GM19328 (cell line): ENCODE data around the gene DNAAF8.

Source experiments
- ATAC-seq: cut with Tn5 transposase; IDR thresholded peaks from one replicate; pipeline ENCODE4 v1.9.1; 2021; ENCODE audit warnings: mild to moderate bottlenecking, moderate library complexity; ENCODE audit not compliant: unreplicated experiment

Gene DNAAF8

DNA sequence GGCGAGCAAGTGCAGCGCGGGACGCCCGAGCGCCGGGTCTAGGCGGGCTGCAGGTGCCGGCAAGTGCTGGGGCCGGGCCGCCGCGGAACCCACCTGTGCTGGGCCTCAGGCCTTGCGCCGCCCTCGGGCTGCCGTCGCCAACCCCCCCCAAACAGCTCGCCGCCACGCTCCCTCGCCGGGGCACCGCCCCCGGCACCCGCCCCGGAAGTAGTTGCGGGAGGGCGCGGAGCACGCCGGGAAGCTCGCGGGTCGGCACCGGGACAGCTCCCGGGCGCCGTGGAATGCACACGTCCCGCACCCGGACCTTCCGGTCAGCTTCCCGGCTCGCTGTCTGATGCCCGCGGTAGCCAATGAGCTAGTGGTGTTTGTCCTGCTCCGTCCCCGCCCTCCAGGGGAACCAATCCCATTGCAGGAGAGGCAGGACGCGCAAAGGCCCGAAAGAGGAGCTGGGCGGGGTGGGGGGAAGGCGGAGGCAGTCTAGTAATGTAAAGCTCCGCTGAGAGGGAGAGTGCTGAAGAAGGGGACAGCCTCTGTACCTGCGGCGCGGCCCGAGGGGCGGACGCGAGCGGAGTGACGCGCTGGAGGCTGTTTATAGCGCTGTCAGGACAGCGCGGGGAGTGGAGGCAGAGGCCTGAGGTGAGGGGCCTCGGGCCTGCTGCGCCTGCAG, at the start of gene DNAAF8, which contains the start of gene ANKS3:
DNAAF8 (plus strand) TSS at position 475 of the 667 bp plus-strand sequence. CDS start 1,978 bp downstream, outside the sequence.
ANKS3 (minus strand) TSS at position 209 of the 667 bp plus-strand sequence. CDS start 4,122 bp downstream, outside the sequence.
- ATAC-seq, result peak; percentile 83

DNA sequence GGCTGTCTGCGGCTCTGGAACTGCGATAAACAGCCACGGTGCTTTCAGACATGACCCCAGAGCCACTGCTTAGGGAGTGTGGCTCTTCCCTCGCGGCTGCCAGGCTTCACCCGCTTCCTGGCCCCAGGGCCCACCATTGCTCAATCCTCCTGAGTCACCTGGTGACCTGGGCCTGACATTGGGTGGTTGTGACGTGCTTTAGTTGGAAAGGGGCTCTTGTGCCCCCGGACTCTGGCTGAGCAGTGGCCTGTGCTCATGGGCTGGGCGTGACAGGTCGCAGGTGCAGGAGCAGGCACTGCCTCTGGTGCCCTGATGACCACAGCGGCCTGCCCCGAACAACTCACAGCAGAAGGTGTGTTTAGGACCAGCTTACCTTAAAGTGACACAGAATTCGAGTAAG, 49.6 kb upstream of the DNAAF8 start:
- ATAC-seq, result no peak

DNA sequence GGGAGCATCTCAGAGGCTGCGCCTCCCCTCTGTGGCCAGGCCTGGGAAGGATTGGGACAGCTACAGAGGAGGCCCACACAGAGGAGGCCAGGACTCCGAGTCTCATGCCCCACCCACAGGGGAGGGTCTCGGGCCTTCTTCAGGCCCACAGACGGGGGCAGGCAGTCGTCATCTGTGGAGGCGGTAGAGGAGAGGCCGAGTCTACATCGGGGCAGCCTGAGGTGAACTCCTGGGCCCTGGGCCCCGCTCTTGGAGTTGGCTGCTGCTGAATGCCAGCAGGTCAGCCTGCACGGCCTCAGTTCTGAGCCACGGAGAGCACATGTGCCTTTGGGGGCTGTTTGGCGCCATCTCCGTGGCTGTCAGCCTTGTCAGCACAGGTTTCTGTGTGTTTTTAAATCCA, 49.0 kb upstream of the DNAAF8 start:
- no peak for ATAC-seq

DNA sequence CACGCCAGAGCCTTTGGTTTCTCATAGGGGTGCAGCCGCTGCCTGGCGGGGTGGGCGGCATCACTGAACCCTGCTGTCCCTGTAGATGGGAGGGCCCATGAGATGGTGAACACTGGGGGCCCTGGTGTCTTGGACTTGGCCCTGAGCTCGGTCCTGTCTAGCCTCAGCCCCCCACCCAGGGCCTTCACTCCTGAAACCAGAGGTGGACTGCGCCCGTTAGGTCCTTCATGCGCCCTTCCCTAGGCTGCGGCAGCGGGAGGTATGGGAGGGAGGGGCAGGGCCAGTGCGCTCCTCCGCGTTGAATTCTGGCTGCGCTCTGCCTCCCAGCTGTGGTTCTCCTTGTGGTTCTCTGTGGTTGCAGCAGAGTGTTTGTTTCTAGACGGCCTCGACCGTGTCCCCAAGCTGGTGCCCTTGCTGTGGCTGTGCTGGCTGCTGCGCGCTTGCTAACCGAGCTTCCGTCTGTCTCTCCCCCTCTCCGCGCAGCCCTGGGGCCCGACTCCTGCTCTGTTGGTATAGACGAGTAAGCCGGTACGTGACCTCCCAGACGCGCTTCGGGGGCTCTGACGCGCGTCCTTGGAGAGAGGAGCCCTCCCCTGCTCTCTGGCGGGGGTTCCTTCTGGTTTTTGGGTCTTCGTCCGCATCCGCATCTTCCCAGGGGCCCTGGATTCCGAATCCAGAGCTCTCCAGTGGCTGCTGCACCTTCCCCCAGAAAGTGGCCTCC, 48.4 kb upstream of the DNAAF8 start:
- no peak for ATAC-seq

DNA sequence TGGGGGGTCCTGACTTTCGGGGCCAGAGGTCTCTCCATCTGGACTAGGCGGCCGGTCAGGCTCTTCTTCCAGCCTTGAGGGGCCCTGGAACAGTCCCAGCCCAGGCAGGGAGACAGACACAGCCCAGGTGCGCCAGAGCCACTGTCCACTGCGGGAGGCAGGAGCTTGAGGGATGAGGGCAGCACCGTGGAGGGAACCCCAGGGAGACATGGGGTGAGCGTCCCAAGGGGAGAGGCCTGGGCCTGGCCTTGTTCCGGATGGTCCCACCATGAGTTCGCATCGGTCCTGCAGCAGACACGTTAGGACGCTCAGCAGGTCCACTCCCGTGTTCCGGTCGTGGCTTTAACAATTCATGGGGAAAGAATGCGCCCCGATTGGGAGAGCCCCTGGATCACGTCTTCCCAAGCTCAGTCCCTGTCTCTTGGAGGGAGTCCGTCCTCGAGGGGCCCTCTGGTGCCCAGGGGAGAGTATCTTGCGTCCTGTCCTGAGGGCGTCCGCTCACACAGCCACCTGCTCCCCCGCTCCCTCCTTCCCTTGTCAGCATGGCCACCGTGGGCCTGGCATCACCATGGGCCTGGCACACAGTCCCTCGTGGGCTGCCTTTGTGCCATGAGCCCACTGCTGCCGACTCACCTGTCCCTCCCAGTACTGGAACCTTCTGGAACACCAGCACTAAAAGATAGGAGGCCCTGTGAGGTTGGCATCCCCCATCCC, 47.7 kb upstream of the DNAAF8 start:
- ATAC-seq, result no peak

DNA sequence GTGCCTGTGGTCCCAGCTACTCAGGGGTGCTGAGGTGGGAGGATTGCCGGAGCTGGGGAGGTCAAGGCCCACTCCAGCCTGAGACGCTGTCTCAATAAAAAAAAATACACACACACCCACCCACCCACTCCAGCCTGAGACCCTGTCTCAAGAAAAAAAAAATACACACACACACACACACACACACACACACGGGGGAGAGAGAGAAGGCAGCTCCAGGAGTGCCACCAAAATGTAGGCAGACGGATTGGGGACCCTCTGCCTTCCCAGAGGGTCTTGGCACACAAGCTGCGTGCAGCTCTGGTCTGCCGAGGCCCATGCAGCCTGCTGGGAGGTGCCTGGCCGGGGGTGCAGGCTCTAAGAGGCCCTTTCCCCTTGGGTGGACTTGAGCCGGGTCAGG, 46.9 kb upstream of the DNAAF8 start:
- no peak for ATAC-seq

DNA sequence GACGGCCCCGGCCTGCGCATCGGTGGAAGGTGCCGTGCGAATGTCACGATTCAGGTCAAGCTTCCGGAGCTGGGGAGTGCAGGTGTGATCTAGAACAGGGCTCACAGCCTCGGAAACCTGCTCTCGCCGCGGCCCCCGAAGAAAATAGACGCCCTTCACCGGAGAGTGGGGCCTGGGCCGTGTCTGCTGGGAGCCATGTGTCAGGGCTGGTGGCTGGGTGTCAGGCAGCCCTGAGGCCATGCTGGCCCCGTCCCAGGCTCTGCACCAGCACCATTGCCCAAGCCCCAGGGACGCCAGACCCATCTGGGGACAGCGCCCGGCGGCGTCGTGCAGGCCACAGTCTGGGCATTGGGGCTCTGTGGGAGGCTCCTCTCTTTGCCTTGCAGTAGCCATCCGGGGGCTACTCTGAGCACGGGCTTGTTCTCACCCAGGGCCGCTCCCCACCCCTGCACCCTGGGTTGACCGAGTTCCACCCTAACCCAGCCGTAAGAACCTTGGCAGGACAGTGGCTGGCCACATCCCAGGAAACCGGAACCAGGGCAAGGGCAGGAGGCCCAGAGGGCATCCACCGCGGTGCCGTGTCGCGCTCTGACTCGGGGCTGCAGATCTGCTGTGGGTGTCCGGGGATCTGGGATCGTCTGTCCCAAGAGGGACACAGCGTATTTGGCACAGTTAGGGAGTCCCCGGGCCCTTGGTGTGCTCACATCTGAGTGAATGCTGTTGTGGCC, 46.2 kb upstream of the DNAAF8 start:
- no peak for ATAC-seq

DNA sequence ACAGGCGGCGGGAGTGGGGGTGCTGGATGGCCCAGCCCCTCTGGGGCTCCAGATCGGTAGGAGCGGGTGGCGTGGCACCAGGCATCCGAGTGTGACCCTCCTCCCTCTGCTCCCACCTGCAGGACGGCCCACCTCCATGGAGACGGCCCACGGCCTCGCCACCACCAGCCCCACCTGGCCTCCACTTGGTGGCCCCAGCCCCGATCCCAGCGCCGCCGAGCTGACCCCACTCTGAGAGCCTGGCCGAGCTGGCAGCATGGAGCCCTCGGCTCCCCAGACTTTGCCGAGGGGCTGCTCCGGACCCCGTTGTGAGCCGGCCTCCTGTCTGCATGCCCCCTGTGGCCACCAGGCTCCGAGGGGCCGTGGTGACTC, 45.7 kb upstream of the DNAAF8 start:
- ATAC-seq, result no peak

DNA sequence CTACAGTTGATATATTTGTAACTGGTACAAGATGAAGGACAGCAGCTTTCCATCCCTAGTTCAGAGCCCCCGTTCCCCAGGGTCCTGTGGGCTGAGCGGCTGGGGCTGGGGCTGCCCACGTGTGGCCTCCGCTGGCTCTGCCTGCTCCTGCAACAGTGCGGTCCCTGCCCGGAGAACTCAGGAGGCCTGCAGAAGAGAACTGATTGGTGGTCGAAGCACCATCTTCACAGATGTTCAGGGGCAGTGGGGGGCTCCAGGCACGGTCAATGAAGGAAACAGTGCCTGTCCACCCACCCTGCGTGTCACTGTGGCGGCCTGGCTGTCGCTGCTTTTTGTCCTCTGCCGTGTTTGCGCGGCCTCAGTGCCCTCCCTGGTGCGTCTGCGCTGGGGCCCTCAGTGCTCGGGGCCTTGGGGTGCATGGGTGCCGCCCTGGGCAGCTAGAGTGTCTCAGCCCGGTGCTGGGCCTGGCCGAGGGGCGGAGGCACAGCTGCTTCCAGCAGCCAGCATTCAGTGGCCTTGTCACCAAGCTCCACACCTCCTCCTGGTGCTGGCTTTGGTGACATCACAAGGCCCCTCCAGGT, 45.2 kb upstream of the DNAAF8 start:
- ATAC-seq, result no peak

DNA sequence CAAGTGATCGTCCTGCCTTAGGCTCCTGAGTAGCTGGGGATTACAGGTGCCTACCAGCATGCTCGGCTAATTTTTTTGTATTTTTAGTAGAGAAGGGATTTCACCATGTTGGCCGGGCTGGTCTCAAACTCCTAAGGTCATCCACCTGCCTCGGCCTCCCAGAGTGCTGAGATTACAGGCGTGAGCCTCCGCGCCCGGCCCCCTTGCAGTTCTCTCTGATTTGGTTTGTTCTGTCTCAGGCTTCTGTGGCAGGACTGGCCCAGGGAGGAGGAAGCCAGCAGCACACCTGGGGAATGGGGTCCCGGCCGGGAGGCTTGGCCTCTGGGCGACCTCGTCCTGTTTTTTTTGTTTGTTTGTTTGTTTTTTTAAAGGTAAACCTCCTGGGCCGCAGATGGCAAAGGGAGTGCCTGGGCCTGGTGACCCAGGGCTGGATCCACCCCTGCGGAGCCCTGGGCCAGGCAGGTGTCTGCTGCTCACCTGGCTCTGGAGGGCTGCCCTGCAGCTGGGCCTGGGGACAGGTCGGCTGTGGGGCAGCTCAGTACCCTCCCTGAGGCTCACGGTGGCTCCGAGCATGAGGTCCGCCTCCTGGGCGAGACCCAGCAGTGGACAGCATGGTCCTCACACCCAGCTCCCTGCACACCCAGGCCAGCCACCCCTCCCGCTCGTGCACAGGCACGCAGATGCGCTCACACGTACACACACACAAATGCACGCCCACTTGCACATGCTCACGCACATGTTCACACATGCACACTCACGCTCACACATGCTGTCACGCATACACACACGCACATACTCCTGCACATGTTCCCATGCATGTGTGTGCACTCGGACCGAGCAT, 44.3 kb upstream of the DNAAF8 start:
- ATAC-seq, result no peak

DNA sequence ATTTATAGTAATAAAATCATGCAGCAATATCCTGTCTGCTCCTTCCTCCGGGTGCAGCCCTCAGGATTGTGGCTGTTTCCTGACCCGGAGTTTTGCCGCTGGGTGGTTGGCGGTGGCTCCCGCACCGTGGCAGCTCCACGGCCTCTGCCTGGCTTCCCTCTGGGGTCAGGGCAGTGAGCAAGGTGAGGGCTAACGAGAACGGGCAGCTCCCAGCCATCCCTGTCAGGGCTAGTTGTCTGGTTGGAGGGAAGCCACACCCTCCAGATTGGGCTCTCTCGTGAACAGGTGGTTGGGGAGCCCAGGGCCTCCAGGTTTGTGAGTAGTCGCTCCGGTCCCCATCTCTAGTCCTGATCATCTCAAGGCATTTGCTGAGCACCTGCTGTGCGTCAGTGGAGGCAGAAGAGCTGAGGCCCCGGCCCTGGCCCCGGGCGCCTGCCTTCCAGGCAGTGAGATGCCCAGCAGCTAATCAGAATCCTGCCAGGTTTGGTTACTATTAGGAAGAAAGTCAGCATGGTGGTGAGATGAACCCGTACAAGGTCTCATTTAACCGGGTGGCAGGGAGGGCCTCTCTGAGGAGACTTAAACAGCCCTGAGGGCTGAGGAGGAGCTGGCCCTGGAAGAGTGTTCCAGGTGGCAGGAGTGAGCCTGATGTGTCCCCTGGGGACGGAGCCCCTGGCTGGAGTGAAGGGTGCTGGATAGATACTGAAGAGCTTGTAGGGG, 43.2 kb upstream of the DNAAF8 start:
- ATAC-seq, result no peak

DNA sequence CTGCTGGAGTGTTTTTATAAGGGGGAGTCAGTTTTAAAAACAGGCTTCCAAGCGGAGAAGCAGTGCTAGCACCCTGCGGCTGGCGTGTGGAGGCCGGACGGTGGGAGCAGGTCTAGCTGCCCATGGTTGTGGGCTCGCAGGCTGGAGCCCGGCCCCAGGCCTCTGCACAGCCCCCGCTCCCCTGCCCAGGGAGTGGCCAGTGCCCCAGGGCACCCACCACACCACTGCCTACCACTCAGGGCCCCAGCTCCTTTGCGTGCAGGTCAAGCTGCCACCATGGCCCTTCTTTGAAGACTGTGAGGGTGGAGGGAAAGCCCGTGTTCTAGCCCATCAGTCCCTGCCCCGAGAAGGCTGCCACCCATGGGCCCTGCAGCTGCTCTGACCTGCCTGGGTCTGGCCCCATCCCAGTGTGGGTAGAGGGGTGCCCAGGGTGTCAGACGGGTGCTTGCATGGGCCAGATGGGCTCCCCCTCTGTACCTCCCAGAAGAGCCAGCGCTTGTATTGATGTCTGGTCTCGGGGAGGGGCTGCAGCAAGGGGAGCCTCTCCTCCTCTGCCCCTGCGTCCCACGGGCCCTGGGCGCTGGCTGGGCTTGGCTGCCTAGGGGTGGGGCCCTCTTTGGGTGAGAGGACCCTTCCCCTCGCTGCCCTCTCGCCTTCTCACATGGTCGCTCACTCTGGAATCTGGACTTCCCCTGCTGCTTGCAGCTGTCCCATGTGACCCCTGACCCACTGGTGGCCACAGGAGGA, 42.5 kb upstream of the DNAAF8 start:
- no peak for ATAC-seq

DNA sequence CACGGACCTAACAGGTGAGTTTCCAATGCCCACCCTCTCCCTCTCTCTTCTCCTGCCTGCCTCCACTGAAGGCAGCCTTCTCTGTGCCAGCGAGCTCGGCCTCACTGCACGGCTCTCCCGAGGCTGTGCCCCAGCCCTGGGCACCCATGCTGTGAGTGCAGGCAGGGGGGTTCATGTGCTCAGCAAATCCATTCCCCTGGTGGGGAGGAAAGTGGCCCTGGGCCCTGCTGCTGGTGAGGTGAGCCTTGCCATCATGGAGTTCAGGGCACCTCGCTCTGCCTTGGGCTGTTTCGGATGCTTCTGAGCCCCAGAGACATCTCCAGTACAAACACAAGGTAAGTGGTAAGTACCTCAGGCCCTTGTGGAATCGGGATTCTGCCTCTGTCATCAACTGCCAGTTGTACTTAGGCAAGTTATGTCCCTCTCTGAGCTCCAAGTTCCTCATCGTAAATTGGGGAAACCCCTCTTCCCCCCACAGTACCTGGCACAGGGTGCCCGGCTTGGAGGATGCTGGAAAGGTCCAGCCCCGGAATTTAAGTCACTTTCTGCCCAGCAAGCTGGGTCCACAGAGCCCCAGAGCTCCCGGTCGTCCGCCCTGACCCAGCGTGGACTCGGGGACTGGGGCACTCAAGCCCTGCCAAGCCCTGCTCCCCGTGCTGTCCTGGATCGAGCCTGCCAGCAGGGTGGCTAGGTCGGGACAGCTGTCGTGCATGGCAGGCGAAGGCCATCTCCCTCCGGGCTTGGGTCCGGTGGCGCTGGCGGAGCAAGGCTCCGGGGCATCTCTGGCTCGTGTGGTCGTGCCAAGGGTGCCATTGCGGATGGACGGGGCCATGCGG, 41.7 kb upstream of the DNAAF8 start:
- ATAC-seq, result no peak

DNA sequence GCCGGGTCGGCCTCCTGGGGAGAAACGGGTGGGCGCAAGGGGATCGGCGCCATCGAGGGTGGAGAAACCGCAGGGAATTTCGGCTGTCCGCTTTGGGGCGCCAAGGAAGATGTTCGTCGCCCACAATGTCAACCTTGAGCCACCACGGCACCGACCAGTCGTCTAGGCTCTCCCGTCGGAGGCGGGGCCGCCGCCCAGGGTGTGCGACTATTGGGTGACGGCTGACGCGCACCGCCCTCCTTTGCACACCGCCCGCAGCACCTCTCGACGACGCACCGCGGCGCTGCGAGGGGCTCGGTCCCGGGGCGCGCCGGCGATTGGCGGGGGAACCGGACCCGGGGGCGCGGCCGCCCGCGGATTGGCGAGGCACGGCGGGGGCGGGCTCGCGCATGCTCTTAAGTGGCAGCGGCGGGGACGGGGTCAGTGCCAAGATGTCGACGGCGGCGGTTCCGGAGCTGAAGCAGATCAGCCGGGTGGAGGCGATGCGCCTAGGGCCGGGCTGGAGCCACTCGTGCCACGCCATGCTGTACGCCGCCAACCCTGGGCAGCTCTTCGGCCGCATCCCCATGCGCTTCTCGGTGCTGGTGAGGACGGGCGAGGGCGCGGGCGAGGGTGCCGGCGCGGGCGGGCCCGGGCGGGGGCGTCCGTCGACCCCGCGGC, 40.9 kb upstream of the DNAAF8 start, which contains the start of gene NUDT16L1:
NUDT16L1 (plus strand) TSS at position 267 of the 660 bp plus-strand sequence; CDS start at position 432, 165 bp downstream.
- peak; percentile 95 for ATAC-seq

DNA sequence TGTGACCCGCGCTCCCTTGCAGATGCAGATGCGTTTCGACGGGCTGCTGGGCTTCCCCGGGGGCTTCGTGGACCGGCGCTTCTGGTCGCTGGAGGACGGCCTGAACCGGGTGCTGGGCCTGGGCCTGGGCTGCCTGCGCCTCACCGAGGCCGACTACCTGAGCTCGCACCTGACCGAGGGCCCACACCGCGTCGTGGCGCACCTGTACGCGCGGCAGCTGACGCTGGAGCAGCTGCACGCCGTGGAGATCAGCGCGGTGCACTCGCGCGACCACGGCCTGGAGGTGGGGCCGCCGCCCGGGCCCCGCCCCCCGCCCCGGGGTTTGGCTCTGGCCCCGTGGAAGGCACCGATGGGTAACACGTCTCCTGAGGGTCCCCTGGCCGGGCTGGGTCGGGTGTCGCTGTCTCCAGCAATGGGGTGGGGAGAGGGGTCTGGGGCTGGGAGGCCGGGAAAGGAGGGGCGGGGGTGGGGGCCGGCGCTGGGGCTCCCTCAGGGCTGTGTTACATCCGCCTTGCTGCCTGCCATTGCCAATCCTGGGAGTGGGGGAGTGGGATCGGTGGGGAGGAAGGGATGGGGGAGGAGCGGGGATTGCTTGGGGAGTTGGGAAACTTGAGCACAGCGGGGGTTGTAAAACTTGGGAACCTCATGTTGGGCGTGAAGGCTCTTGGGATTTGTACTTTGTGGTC, 40.2 kb upstream of the DNAAF8 start:
- ATAC-seq, result peak; percentile 3

DNA sequence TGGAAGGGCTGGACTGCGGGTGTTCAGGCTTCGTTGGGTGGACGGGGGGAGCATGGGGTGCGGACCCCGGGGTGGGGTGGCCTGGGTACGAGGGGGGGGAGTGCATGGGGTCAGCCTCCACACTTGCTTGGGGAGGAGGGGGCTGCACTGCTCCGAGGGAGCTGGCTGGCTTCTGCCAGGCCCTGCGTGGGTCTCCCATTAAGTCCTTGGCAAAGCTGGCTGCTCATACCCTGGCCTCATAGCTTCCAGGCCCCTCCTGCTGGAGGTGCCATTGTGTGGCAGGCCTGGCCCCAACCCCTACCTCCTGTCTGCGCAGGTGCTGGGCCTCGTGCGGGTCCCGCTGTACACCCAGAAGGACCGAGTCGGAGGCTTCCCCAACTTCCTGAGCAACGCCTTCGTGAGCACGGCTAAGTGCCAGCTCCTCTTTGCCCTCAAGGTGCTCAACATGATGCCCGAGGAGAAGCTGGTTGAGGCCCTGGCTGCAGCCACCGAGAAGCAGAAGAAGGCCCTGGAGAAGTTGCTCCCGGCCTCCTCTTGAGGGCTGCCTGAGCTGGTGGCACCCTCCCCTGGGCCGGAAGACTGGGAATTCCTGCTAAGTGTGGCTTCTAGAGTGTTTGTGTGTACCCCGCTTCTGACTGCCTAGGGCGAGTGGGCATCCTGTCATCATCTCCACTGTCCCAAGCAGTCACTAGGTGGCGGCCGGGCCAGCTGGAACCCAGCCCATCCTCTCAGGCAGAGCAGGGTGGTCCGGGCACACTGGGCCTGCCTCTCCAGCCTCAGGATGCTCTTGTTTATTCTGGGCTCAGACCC, 39.5 kb upstream of the DNAAF8 start:
- ATAC-seq, result no peak
